Activated CD8-positive, alpha-beta memory T cell treated with anti-CD3 and anti-CD28 coated beads for 48 hours (primary cell): ENCODE results near the gene ETS1.

Source experiments
- DNase-seq, 3 experiments: peaks; one replicate each; pipeline ENCODE4 v3.0.0-alpha.2; 2020; ENCODE audit warnings: low read depth in 2 of 3, low spot score in 2 of 3

The ETS1 gene

DNA sequence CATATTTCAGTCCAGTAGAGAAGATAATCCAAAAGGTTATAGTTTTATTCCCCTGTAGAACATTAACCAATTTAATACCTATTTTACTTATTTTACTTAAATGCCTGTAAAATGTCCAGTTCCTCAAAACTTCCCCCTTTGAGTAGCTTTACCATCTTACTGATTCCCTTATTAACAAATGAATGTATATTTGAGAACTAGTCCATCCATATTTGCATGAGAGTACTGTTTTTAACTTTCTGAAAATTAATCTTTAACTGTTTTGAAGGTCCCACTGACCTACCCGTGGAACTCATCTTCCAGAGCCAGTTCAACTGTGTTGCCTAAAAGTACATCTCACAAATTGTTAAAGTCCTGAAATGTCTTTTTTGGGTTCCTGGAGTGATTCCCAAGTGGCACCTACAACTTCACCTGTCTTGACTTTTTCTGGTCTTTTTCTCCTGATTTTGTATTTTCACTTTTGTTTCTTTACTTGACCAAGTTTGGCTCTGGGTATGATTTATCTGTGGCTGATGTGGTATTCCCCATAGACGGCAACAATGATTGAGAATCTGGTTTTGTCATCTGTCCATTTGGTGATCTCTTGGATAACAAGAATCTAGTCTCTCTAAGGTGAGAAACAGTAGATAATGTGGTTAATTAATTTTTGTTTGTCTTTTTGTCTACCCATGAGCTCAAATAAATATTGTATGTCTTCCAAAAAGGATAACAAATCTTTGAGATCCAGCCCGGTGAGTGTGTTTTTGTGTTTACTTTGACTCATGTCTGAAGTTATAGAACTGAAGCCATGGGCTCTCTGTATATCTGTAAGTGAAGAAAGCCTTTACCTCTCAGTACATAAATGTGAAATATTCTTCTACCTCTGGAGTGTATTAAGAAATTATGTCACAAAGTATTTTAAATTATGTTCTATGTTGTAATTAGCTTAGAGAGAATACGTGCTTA lies 174.2 kb downstream of the ETS1 start:
- no peak for DNase-seq

DNA sequence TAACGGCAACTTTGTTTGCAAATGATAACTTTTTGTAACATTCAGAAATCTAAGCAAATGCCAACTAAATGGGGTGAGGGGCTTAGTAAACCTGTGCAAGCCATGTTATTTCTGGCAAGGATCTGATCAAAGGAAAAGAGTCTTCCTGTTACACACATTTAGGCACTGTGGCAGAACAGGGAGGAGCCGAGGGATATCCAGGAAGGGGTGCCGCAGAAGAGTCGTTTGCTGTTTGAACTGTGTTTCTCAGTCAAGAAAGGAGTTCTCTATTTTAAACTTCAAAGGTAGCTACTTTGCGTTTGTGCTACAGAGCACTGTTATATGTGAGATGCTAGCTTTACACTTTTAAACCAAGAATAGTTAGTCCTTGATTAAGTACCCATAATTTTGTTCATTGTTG lies 175.5 kb downstream of the ETS1 start:
- DNase-seq: no peak

DNA sequence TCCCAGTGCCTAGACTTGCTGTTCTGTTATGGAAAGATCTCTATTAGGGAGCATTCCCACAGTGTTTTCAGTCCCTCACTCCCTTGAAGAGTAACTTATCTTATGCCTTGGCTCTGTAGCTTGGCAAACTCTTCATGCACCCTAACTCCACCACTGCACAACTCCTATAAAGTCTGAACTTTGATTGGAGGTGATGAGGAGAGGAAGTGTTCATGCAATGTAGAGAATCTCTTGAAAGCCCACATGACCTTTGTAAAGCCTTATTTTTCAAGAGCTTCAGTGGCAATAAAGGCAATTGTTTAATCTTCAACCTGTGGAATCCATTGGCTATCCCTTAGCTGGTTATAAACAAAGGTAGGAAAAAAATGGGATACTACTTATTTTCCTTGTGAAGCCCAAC lies 176.2 kb downstream of the ETS1 start:
- DNase-seq: no peak

DNA sequence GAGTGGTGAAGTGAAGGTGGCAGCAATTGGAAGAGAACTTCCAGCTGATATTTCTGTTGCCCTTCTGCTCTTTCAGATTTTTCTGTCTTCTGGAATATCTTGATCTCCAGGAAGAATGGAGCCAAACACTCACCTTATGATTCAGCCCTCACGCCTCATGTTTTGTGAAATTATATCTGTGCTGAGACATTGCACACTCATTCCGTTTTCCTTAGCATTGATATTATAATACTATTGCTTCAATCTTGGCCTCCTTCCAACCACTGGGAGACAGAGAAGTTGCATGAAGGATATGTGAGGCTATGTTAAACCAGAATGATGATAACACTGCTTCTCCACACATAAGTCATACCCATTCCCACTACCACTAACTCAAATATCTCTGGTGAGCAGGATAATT lies 177.9 kb downstream of the ETS1 start:
- DNase-seq: no peak
